Measurements from ENCODE around the gene CD28.
A peak's percentile ranks its signal among the peaks of the same experiment; 100 is the strongest.
"Not testable (repeated sequence)": the region's sequence is repeated elsewhere in the genome, so short reads cannot be mapped to it uniquely, and the experiment has no call there.

CD28 gene

DNA sequence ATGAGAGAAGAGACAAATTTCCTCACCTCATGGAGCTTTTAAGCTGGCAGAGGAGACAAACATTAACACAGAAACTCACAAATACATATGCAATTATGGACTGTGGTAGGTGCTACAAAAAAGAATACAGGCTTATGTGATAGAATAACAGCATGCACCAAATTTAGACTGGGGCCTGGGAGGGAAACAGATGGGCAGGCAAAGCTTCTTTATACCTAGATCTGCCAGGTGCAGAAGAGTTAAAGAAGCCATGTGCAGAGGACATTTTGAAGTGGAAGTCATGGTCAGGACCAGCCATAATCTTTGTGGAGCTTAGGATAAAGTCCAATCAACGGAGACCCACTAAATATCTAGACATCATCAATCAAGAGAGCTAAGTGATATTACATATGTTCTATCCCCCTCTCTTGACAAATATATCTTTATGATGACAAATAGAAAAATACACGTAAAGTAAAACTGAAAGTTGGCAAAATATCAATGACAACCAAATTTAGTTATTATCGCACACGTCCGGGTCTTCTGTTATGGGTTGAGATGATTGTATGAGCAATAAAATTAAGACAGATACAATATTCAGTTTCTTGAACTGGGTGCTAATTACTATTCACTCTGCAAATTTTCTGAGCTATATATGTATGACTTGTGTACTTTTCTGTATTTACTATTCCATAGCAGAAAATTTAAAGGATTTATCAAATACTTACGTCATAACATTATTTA, 44.1 kb downstream of the CD28 start:
- no peak for DNase-seq (ENCODE audit: low spot score)

DNA sequence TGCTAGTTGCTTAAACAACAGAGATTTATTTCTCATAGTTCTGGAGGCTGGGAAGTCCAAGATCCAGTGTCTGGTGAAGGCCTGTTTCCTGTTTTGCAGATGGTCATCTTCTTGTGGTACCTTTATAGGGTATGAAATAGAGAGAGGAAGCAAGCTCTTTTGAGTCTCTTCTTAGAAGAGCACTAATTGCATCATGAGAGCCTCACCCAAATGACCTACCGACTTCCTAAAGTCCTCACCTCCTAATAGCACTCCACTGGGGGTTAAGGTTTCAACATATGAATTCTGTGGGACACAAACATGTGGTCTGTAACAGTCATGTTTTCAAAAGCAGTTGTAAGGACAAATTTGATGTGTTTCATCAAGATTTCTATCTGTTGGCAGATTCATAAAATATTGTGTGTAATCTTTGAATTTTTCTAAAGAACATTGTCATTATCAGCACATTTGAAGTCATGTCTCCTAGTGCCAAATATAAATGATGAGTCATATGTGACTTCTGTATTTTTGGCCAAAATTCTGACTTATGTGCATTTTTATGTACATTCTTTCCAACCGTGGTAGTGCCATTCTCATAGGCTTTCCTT, 45.3 kb downstream of the CD28 start:
- DNase-seq (ENCODE audit: low spot score) = no peak

DNA sequence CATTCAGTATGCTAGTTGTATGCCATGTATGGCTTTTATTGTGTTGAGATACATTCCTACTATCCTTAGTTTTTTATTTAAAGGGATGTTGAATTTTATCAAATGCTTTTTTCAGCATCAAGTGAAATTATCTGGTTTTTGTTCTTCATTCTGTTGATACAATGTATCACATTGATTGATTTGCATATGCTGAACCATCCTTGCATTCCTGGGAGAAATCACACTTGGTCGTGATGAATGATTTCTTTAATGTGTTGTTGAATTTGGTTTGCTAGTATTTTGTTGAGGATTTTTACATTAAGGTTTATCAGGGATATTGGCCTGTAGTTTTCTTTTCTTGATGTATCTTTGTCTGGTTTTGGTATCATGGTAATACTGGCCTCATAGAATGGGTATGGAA, 49.7 kb downstream of the CD28 start:
- DNase-seq (ENCODE audit: low spot score) = no peak

DNA sequence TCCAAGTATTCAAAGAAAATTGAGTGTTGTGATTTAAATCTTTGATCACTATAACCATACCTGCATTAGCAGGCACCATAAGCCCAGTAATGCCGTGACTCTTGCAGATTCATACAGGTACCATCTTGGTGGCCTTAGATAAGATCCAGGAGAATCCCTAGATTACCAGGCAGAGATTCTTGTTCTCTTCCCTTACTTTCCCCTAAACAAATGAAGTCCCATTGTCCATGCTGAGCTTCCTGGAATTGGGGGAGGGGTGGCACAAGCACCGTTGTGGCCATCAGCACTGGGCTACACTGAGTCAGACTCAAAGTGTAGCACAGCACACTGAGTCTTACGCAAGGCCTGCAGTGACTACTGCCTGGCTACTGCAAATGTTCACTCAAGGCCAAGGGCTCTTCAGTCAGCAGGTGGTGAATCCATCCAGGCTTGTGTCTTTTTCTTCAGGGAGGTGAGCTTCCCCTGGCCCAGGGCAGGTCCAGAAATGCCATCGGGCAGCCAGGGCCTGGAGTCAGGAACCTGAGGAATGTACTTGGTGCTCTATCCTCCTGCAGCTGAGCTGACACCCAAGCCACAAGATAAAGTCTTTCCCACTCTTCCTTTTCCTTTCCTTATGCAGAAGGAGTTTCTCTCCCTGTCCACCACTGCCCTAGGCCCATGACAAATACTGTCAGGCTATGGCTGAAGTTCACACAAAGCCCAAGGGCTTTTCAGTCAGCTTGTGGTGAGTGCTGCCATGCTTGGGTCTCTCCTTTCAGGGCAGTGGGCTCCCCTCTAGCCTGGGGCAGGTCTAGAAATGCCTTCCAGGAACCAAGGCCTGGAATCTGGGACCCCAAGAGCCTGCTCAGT, 52.6 kb downstream of the CD28 start:
- no peak for DNase-seq (ENCODE audit: low spot score)

DNA sequence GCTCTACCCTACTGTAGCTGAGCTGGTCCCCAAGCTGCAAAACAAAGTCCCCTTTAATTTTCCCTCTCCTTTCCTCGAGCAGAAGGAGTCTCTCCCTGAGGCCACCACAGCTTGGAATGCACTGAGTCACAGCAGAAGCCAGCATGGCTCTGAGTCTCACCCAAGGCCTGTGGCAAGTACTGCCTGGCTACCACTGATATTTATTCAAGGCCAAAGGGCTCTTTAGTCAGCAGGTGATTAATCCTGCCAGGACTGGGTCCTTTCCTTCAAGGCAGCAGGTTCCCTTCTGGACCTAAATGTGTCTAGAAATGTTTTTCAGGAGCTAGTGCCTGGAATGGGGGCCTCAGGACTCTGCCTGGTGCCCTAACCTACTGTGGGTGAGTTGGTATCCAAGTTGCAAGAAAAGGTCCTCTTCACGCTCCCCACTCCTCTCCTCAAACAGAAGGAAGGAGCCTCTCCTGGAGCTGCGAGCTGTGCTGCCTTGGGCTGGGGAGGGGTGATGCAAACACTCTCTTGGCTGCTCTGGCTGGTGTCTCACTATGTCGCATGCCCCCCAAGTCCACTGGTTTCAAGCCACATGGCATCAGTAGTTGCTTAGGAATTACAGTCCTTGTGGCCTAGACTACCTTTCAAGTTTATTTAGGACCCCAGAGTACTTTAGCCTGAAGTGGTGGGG, 53.4 kb downstream of the CD28 start:
- DNase-seq (ENCODE audit: low spot score) = peak; percentile 18

DNA sequence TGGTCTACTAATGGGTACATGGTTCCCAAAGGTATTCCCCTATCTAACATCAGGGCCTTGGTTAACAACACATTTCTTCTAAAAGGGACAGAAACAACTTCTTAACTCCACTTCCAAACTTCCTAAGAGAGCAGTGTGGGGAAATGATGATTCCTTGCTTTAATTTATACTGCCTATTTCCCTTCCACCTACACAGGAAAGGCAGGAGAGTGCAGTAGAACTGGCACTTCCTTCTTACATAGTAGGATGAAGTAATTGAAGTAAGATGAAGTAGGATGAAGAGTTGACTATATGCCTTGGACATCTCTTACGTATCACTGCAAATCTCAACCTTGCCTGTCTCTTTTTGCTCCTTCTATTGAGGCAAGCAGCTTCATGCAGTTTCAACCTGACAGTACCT, 54.7 kb downstream of the CD28 start:
- DNase-seq (ENCODE audit: low spot score) = no peak

DNA sequence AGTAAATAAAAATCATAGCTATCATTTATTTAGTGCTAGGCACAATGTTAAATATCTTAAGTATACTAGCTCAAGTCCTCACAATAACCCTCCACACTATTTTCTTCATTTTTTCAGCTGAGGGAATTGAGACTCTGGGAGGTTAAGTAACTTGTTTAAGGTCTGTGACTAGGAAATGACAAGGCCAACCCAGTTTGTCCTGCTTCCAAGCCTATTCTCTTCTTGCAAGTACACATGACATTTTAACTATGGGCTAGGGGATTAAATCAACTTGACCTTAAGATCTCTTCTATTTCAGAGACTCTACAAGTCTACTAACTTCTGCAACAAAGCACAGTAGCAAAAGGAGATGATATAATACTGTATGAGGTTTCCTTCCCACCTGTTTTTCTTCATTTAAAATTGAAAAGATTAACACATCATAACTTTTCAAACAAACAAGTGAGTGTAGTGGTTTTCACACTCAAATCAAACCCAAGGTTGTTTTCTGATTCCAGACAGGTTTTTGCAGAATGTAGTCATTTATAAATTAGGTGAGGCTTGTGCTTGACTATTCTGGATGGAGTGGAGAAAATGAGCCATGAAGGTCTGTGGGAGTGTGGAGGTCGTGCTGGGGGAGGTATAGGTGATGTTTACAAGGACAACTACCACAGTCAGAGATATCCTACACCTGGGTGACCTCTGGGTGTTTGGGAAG, 57.0 kb downstream of the CD28 start:
- DNase-seq (ENCODE audit: low spot score) = no peak

DNA sequence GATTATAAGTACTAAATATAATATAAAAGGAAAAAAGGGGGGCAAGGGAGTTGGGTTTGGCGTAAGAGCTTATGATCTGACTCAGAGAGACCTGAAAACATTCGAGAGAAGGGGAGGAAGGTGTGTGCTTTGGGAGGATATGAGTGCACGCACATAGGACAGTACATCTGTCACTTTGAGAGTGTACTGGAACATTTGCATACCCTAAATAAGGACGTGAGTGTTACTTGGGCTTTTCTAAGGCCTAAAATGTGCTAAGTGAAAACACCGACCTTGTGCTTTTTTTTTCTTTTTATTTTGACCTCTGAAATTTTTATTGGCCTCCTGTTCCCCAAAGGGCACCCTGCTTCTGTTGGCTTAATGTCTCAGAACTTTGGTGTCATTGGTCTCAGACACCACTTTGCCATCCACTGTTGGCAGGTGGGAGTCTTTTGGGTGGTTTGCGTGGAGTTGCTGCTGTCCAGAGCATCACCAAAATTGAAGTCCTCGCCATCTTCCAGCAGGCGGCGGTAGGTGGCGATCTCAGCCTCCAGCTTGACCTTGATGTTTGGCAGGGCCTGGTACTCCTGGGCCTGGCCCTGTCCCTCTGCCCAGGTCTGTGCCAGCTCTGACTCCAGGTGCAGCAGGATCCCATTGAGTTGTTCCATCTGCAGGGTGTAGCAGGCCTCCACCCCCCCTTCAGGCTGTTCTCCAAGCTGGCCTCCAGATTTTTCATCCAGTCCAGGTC, 57.7 kb downstream of the CD28 start:
- DNase-seq (ENCODE audit: low spot score) = no peak

DNA sequence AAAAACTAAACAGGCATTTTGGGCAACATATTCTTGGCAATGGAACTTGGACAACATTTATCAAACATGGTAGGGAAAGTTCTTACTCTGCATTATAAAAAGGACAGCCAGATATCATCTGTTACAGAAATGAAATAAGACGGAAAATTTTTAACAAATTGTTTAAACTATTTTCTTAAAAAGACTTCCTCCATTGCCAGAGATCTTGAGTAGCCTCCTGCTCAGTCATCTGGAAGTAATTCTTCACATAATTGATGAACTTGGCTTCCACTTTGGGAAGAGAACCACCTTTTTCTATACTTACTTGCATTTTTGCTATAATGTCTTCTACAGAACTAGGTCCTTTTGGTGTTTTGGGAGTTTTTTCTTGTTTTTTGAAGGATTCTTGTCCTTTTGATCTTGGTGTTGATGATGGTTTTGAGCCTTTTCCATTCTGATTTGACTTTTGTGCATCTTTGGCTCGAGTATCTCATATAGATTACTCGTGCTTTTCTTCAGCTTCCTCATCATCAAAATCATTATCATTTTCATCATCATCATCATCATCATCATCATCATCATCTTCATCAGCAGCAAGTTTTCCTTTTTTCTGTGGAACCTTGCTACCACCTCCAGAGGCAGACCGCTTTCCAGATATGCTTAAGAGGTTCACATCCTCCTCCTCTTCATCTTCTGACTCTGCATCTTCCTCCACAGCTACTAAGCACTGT, 66.2 kb downstream of the CD28 start:
- DNase-seq (ENCODE audit: low spot score) = no peak

DNA sequence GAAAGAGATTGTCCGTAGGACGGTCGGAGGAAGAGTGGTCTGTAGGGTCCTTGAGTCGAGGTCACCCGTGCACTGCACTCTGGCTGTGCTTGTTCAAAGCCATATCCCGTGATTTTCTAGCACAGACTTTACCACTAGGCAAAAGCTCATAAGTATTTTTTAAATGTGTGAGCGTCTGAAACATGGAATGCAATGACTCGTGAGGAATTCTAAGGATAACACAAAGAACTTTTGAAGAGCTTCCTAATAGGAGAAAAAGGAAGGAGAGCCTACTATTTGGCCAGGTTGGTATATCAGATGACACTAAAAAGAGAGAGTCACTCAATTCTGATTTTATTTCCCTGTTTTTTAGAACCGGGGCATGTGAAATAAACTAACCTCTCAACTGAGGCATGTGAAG, 68.3 kb downstream of the CD28 start:
- DNase-seq (ENCODE audit: low spot score) = no peak

DNA sequence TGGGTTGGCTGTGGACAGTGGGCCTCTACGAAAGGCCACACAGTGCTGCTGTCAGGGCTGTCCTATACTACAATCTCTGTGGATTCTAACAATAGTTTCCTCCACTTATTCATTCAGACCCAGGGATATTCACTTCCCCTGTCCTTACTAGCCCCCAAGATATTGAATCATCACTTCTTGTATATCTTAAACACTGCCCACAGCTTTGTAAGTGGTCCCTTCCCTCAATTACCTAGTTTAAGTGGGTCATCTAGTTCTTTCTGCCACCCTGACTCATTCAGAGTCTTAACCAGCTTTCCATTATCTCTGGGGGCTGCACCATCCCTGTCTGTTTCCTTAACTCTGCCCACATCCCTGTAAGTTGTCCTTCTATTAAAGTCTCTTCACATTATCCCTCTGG, 69.2 kb downstream of the CD28 start:
- no peak for DNase-seq (ENCODE audit: low spot score)

DNA sequence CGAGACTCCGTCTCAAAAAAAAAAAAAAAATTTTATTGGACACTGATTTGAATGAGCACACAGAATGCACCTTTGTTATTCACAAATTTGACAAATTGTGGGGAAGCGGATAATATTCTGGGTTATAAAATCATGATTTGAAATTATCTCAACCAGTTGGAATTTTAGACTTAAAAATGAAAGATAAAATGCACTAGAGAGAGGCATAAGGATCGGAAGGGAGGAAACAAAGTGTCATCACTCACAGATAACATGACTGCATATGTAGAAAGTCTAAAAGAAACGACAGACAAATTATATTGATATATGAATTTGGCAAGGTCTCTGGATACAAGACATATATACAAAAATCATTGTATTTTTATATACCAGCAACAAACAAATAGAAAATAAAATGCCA, 70.6 kb downstream of the CD28 start:
- no peak for DNase-seq (ENCODE audit: low spot score)

DNA sequence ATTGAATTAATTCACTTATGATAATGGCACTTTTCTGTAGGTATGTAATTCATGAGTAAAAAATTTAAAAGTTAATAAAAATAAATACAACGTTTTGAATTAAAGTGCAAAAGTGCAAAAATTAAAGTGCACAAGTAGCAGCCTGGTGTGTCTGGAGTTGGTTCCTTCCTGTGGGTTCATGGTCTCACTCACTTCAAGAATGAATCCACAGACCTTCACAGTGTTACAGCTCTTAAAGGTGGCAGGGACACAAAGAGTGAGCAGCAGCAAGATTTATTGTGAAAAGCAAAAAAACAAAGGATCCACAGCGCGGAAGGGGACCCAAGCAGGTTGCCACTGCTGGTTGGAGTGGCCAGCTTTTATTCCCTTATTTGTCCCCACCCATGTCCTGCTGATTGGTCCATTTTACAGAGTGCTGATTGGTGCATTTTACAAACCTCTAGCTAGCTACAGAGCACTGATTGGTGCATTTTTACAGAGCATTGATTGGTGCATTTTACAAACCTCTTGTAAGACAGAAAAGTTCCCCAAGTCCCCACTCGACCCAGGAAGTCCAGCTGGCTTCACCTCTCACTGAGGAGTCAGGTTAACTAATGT, 73.1 kb downstream of the CD28 start:
- not testable (repeated sequence) for DNase-seq (ENCODE audit: low spot score)

DNA sequence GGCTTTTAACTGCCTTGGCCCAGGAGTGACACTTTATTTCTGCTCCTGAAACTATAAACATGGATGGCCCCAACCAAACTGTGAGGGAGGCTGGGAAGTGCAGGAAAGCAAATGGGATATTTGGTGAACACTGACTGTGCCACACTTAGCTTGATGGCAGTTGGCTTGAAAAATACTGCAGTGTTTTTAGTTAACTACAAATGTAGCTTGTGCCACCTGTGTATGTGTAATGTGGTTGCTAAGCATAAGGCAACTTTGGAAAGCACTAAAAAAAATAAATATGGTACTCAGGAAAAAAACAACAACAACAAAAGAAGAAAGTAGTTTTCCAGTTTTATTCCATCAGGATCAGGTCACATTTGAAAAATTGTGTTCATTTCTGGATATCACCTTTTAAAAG, 73.8 kb downstream of the CD28 start:
- DNase-seq (ENCODE audit: low spot score) = no peak

DNA sequence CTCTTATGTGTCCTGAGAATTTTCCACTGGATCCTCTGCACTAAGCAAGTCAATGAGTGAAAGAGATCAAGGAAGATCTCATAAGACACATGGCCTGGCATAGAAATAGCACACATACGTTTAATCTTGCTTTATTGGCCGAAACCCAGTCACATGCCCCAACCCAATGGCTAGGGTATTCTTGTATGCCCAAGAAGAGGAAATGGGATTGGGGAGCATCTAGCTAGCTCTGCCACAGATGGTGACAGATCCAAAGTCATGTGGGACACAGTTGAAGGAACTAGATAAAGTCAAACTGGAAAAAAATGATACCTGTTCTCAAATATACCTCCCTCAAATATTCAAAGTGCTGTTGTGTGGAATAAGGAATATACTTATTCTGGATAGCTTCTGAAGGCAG, 74.7 kb downstream of the CD28 start:
- no peak for DNase-seq (ENCODE audit: low spot score)

DNA sequence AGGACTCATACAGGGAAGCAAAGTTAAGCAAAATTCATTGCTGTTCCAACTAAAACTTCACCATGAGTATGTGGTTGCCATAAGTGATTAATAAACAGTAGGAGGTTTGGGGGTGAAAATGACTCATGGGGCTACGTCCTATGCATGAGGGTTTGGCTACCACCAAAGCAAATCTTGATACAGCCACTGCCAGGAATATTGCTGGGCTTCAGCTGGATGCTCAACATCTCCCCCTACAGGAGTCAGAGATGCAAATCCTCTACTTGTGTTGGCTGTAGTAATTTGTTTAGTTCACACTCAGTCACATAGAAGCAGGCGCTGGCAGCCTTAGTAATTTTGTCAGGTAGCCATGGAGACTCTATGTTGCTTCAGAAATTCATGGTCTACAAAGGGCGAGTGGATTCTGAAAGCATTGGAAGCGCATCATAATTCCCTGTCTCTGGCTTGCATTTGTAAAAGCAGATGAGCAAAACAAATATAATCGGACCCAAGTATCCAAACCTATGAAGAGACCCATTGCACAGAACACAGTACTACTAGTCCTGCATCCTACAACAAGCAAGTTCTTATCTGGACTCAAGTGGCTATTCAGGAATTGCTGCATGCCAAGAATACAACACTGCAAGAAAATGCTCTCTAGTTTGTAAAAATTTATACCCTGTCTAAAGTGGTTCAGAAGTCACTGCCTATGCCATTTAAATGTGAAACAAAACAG, 76.0 kb downstream of the CD28 start:
- peak; percentile 87 for DNase-seq (ENCODE audit: low spot score)

DNA sequence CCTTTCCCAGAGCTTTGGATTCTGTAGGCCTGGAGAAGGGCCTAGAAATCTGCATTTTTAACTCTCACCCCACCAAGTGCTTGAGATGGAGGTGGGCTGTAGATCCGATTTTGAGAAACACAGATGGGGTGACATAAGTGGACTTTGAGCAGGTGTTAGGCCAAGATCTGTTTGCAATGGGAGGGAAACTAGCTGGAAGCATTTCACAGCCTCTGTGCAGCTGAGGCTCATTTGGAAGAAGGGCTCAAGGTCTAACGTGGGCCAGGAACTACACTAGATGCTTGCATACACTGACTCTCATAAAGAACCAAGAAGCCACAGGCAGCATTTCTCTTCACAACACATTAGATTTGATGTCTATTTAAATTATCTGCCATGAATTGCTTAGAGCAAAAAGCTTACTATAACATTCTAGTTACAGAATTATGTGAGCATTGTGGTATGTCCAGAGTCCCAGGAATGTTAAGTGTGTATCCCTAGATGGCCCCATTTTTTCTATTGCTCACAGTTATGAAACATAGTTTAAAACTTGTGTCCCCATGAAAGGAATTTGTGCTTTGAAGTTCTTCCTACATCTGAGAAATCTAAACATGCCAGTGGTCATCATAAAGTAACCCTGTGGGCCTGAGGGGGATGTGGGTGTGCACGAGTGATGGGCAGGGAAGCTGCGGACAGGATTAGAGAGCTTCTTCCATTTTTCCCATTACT, 77.2 kb downstream of the CD28 start:
- DNase-seq (ENCODE audit: low spot score) = no peak

DNA sequence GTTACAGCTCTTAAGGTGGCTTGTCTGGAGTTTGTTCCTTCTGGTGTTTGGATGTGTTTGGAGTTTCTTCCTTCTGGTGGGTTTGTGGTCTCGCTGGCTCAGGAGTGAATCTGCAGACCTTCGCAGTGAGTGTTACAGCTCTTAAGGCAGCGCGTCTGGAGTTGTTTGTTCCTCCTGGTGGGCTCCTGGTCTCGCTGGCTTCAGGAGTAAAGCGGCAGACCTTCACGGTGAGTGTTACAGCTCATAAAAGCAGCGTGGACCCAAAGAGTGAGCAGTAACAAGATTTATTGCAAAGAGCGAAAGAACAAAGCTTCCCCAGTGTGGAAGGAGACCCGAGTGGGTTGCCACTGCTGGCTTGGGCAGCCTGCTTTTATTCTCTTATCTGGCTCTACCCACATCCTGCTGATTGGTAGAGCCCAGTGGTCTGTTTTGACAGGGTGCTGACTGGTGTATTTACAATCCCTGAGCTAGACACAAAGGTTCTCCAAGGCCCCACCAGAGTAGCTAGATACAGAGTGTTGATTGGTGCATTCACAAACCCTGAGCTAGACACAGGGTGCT, 78.4 kb downstream of the CD28 start:
- DNase-seq (ENCODE audit: low spot score) = not testable (repeated sequence)
